HG03196 (cell line): ENCODE measurements around the gene HOXA6.
A peak's percentile ranks its signal among the peaks of the same experiment; 100 is the strongest.

Experiments
- ATAC-seq: cut with Tn5 transposase; IDR thresholded peaks from one replicate; pipeline ENCODE4 v1.9.1; 2021; ENCODE audit not compliant: unreplicated experiment

Gene HOXA6

DNA sequence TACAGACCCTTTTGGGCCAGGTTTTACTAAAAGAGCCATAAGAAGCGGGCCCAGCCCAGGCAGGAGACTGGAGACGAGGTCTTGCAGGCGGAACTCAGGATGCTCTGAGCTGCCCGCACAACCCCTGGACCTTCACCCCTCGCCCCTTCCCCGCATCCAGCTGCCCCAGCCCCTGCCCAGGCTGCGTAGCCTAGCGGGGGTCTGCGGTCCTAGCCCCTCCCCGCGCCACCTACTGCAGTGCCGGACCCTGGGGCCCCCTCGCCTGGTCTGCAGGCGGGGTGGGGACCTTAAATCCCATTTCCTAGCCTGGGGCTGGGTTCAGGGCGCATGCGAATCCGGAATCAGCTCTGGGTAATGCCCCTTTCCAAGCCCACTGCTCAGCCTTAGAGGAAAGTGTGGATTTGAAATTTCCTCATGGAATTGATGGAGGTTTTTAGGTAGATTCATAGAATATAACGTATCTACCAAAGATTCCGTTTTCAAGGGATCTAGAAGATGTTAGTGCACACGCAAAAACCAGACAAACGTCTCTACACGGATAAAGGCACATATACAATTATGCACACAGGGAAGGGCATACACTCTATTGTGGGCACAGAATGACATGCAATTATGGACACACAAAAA is 5.4 kb upstream of the HOXA6 start:
- no peak for ATAC-seq

DNA sequence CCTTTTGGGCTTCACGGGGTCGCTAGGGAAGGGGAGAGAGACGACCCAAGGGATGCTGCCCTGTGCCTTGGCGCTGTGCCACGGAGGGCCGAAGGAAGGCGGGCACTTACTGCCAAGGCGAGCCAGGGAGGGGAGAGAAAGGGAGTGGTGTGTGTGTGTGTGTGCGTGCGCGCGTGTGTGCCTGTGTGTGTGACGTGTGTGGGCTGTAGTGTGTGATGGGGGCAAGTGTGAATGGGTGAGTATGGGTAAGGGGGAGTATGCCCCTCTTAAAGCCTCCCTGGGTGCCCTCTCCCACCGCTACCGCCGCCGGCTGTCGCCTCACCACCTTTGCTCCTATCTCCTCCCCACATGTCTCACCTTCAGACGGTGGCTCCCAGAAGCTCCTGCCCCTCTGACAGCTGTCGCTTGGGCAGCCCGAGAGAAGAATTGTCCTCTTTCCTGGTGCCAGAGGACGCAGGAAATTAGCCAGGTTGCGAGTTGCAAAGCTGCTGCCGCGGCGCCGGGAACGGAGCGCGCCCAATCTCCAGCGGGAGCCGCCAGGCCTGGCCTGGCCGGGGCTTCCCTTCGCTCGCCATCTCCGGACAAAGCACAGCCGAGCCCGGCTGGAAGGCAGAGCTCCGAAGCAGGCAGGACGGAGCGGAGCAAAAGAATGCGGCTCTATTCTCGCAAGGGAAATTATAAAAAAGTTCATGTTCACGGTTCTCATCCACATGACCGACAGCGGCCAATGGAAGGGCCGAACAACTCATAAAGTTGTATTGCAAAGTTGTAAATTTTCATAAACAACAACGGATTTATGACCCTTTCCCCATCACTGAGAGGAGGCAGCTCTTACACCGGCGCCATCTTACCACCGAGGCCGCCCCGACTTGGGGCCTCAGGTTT is 4.6 kb upstream of the HOXA6 start, which contains the start of gene HOXA3:
HOXA3 (minus strand) TSS at position 653 of the 885 bp plus-strand sequence. CDS start 41,943 bp downstream, outside the sequence.
- ATAC-seq: no peak

DNA sequence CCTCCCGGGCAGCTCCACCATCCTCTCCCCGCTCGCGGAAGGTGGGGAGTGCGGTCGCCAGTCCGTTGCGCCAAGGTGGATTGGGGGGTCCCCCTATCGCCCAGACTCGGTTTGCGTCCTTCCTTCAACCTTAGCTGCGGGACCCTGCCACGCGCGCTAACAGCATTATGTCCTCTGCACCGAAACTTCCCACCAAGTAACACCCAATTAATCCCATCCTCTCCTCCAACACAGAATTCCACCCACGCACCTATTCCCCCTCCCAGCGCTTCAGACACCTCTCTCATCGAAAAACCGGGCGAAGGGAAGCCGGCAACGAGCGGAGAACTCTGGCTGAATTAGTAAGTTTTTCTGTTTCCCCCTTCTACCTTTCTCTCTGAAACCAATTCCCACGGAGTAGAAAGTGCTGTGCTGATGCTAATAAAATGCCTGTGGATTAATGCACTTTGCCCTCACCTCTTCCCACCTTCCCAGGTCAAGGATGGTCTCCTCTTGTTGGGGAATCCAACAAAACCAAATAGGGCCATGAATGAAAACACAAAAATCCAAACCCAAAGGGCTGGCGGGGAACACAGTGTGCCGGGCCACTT is 3.9 kb upstream of the HOXA6 start:
- no peak for ATAC-seq

DNA sequence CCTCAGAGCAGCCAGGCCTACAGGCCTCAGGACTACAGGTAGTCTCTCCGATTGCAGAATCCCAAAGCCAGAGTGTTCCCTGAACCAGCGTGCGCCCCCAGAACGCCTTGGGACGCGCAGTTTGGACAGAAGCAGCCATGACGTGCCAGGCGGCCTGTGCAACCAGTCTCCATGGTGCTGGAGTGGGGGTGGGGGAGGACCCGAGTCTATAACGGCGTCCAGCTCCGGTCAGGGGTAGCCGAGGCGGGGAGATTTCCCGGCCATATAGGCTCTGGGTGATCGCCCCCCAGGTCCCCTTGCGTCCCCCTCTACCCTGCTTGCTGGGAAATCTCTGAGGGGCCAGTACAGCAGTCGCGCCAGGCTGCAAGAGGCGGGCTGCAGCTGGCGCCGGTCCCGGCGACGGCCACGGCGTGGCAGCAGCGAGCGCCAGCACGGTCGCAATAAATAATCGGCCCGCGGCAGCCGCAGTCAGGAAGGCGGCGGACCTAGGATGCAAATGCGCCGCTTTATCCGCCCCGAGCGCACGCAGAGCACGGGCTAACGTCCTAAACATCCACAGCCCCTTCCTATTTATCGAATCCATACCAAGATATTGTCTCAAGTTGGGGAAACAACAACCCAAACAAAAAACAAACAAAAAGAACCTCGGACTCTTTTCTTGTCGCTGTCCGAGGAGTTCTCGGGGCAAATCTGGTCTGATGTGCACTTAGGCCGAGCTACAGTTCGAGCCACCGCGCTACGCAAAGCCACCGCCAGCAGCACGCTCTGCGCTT is 3.2 kb upstream of the HOXA6 start:
- ATAC-seq: peak; percentile 54

DNA sequence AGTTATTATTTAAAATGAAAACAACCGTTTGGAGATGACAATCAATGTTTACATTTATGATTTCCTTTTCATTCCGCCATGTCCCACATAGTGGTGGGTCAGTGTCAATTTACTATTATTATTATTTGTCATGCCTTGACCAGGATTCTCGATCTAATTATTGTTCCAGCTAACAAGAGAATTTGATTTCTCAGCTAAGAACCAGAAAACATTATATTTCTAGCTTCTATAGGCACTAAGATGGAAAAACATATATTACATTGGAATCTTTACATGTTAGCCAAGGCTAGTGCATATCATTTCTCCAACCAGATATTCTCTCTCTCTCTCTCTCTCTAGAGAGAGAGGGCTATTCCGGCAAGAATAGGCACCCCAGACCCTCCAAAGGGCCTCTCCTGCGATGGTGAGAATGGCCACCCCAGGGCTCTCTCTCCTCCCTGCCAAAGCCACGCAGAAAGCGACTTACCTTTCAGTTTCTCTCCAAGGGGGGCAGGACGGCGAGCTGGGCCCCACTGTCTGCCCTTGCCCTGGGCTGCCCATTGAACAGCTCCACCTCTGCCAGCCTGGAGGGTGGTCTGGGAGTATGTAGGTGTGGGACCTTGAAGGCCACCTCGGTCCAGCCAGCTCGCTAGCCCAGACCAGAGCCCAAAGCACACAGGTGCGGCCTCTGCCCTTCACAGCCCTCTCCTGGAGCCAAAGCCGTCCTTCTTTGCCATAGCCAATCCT is 2.4 kb upstream of the HOXA6 start:
- ATAC-seq: no peak

DNA sequence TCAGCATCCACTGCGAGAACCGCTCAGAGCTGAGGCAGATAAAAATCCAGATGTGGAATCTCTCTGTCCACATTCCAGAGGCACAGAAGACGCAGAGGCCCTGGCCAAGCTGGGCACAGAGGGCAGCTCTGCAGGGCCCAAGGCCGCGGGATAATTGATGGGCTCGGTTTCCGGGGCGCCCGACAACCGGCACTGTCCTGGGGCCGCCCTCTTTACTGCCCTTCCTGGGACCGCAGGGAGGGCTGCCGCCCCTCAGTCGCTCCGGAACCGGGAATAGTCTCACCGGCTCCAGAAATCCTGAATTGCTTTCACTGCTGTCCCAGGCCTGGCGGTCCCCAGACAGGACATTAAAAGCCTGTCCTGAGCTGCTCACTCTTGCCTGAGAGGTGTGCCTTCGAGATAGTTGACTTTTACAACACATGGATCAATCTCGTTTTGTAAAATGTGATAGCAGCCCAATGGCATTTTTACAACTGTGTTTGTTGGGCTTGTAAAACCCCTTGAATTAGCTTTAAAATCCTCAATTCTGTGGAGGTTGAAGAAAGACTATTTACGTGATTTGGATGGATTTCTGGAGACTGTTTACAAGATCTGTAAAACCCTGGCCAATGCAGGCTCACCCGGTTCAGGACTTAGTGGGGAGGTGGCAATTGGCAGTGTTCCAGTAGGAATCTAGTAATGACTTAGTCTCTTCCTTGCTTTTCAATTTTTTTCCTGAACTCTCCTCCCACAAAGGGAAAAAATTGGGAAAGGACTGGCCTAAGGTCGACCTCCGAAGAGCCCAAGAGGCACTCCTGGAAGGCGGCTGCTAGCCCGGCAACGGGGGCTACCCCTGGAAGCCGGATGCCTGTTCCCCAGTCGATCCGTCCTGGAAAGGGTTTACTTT is 1.4 kb upstream of the HOXA6 start:
- no peak for ATAC-seq

GRCh38 chr7:27148031-27148755 is 619 bp upstream of the HOXA6 start:
- no peak for ATAC-seq

DNA sequence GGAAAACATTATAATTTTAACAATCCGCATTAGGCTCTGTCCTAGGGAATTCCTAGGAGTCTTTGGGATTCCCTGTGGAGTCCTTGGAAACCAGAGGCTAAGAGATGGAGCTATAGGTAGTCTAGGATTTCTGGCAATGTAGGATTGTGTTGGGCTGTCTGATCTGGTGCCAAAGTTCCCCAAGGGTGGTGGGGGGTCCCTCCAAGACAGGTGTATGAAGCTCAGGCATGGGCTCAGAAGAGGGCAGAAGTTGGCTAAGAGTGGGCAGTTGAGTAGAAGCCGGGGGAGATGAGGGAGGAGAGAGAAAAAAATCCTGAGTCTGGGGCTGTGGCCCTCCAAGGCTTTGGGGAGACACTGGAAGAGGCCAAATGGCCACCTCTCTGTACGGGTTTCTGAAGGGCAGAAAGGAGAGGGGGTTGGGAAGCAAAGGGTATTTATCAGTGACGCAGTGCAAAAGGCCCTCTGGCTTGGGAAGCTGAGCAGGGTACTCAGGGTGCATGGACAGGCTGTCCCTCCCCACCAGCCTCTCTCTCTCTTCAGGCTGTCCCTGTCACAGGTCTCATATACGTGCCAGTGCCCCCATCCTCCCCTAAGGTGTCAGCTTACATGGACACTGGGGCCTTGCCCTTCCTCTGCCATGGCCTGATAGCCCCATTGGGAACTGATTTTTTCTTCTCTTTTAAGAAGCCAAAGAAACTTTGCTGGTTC is 929 bp downstream of the HOXA6 start:
- ATAC-seq: no peak

DNA sequence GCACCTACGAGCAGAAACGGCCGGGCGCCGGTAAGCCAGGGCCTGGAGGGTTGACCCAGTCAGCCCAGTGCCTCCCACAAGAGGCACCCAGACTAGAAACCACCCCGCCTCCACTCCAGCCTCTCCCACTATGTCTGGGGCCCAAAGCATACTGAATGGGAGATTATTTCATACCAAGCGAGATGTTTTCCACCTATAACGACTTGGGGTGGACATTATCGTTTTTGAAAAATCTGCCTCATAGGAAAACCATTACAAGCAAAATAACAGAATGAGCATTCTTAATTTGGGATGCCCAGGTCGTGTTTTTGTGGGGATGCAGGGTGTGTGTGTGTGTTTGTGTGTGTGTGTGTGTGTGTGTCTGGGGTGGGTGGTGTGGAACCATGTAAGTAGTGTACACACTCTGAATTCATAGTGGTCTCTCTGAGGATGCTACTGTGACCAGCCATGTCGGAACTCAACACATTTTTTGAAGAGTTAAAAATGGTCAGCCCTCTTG is 1.6 kb downstream of the HOXA6 start:
- ATAC-seq: no peak

GRCh38 chr7:27145165-27145913 is 2.2 kb downstream of the HOXA6 start:
- ATAC-seq: no peak

DNA sequence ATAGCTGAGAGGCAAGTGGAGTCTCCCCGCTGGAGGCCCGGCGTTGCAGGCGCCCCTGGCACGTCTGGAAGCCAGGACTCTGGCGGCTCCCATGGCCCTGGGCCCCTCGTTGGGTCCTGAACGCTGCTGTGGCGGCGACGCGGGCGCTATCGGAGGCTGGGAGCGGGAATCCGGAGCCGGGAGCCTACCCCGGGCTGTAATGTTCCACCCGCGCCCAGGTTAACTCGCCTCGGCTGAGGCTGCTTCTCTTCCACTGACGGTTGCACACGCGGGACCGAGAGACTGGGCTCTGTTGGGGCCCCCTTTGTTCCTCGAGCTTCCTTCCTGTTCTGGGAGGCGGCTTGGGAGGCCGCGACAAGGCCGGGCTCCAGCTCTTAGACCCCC is 2.8 kb downstream of the HOXA6 start:
- ATAC-seq: no peak

- ATAC-seq: no peak
Measured at GRCh38 chr7:27143950-27144780, 3.4 kb downstream of the HOXA6 start.

GRCh38 chr7:27143023-27143949 is 4.3 kb downstream of the HOXA6 start, which contains the start of gene HOXA5:
TSS of gene HOXA5 (minus strand) at chr7:27143681. CDS start at chr7:27143607, 74 bp downstream.
- ATAC-seq: no peak

GRCh38 chr7:27142580-27143022 is 5.0 kb downstream of the HOXA6 start:
- ATAC-seq: no peak

- no peak for ATAC-seq
Measured at GRCh38 chr7:27141923-27142579, 5.5 kb downstream of the HOXA6 start.
